Neural cell (in vitro differentiated cells): ENCODE data around the gene TRUB2. TPM values are rescaled to one million over a fixed set of nuclear protein-coding genes. Genes with fewer than 3 reads are reported as not detected.

ENCODE experiments used
- H2AFZ ChIP-seq: fragments of 200-600, 300-800 bp; sonication (generic), shearing (Covaris generic); 2 replicates; pipeline ENCODE4 v1.6.0; 2014; ENCODE audit warnings: low read depth, mild to moderate bottlenecking, antibody characterized with exemption, low read length, moderate library complexity
- H3F3A ChIP-seq: fragments of 200-600 bp; shearing (Covaris generic); 2 replicates; pipeline ENCODE4 v1.6.1; 2016; ENCODE audit warnings: mild to moderate bottlenecking, moderate library complexity, mixed read lengths, antibody characterized with exemption, low read length; ENCODE audit not compliant: insufficient read depth, poor library complexity, severe bottlenecking
- H3K27ac ChIP-seq: fragments of 200-600, 300-800 bp; sonication (generic), shearing (Covaris generic); 2 replicates; pipeline ENCODE4 v1.5.1; 2014; ENCODE audit warnings: mild to moderate bottlenecking, low read length, moderate library complexity
- H3K27me3 ChIP-seq: fragments of 300-800, 200-600 bp; sonication (generic), shearing (Covaris generic); 2 replicates; pipeline ENCODE4 v1.6.0; 2014; ENCODE audit warnings: mild to moderate bottlenecking, low read depth, low read length, moderate library complexity; ENCODE audit not compliant: insufficient read depth
- H3K36me3 ChIP-seq: fragments of 300-800, 200-600 bp; sonication (generic), shearing (Covaris generic); 2 replicates; pipeline ENCODE4 v1.5.1; 2014; ENCODE audit warnings: mild to moderate bottlenecking, antibody characterized with exemption, low read length, moderate library complexity; ENCODE audit not compliant: insufficient read depth
- H3K4me2 ChIP-seq: fragments of 300-800, 200-600 bp; sonication (generic), shearing (Covaris generic); 2 replicates; pipeline ENCODE4 v1.6.0; 2014; ENCODE audit warnings: mild to moderate bottlenecking, low read length
- H3K4me3 ChIP-seq: fragments of 300-800, 200-600 bp; sonication (generic), shearing (Covaris generic); 2 replicates; pipeline ENCODE4 v1.5.1; 2014; ENCODE audit warnings: mild to moderate bottlenecking, low read length, moderate library complexity
- H3K79me2 ChIP-seq: fragments of 200-600 bp; shearing (Covaris generic); replicated peaks from 2 replicates; pipeline ENCODE4 v1.6.0; 2014; ENCODE audit warnings: mild to moderate bottlenecking, low read length, moderate library complexity; ENCODE audit not compliant: insufficient read depth
- H3K9ac ChIP-seq: fragments of 300-800, 200-600 bp; sonication (generic), shearing (Covaris generic); 2 replicates; pipeline ENCODE4 v1.6.1; 2016; ENCODE audit warnings: mild to moderate bottlenecking, low read length, mixed read lengths
- H3K9me2 ChIP-seq: fragments of 200-600 bp; shearing (Covaris generic); 2 replicates; pipeline ENCODE4 v1.6.1; 2016; ENCODE audit warnings: mild to moderate bottlenecking, low read length, mixed read lengths; ENCODE audit not compliant: insufficient read depth
- H3K9me3 ChIP-seq: fragments of 200-600, 300-800 bp; sonication (generic), shearing (Covaris generic); 2 replicates; pipeline ENCODE4 v1.6.1; 2016; ENCODE audit warnings: mild to moderate bottlenecking, mixed run types, low read length, moderate library complexity, mixed read lengths
- H4K20me1 ChIP-seq: fragments of 200-600 bp; shearing (Covaris generic); 2 replicates; pipeline ENCODE4 v1.6.1; 2016; ENCODE audit warnings: mild to moderate bottlenecking, mixed run types; ENCODE audit not compliant: insufficient read depth
- EP300 ChIP-seq: fragments of 450-650 bp; conservative IDR thresholded peaks from 2 replicates; pipeline ENCODE4 v1.6.1; 2014; ENCODE audit warnings: antibody characterized with exemption, mild to moderate bottlenecking, moderate library complexity; ENCODE audit not compliant: poor library complexity, severe bottlenecking
- EZH2 ChIP-seq: fragments of 200-600, 300-800 bp; shearing (Covaris generic), sonication (generic); IDR thresholded peaks from 2 replicates; pipeline ENCODE4 v1.6.1; 2014; ENCODE audit warnings: antibody characterized with exemption, low read length, borderline replicate concordance, mild to moderate bottlenecking; ENCODE audit not compliant: insufficient read depth, poor library complexity, severe bottlenecking
- MXI1 ChIP-seq: fragments of 450-650 bp; conservative IDR thresholded peaks from 2 replicates; pipeline ENCODE4 v1.6.1; 2014; ENCODE audit warnings: antibody characterized with exemption, mild to moderate bottlenecking; ENCODE audit not compliant: poor library complexity, severe bottlenecking
- POLR2AphosphoS5 ChIP-seq: IDR thresholded peaks from 2 replicates; pipeline ENCODE4 v1.6.1; 2012
- RAD21 ChIP-seq: fragments of 450-650 bp; conservative IDR thresholded peaks from 2 replicates; pipeline ENCODE4 v1.6.1; 2014; ENCODE audit warnings: antibody characterized with exemption, mild to moderate bottlenecking, moderate library complexity
- SMC3 ChIP-seq: fragments of 450-650 bp; conservative IDR thresholded peaks from 2 replicates; pipeline ENCODE4 v1.6.1; 2014; ENCODE audit warnings: antibody characterized with exemption, mild to moderate bottlenecking, moderate library complexity; ENCODE audit not compliant: poor library complexity
- TAF1 ChIP-seq: IDR thresholded peaks from 2 replicates; pipeline ENCODE4 v1.6.1; 2012; ENCODE audit warnings: low read depth
- polyA plus RNA-seq: library from polyadenylated mRNA; depleted of rRNA; stranded (reverse); fragments of >200 nt; gene quantifications from 2 replicates; pipeline ENCODE4 v1.2.3, GENCODE V29; 2014
- TF ChIP-seq, protein P1 (sequence below): IDR thresholded peaks from 2 replicates; pipeline ENCODE4 v1.6.1; 2012; ENCODE audit warnings: borderline replicate concordance
- TF ChIP-seq, protein P2 (sequence below): fragments of 450-650 bp; IDR thresholded peaks from 2 replicates; pipeline ENCODE4 v1.5.1; 2014; ENCODE audit warnings: antibody characterized with exemption, mild to moderate bottlenecking, moderate library complexity; ENCODE audit not compliant: poor library complexity, severe bottlenecking

The TRUB2 gene
- polyA plus RNA-seq, 1 donor from 2014 or later, result 22.3 TPM

DNA sequence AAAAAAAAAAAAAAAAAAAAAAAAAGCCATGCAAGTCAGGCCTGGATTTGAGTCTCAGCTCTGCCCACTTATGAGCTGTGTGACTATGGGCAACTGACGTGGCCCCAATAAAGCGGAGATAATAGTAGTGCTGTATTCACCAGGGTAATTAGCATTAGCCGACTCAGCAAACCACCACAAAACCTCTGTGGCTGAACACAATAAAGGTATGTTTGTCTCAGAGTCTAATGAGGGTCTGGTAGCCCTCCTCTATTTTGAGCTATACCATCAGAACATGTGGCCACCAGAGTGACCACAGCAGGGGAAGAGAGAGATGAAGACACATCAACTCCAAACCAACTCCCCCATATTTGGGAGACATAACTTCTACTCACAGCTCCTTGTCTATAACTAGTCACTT, 30.2 kb downstream of the TRUB2 start:
- Histone ChIP-seq H2AFZ (no peak overlapping the region), H3K79me2 (no peaks in the 10 kb centered on the region), H3K9me3 (no peaks in the 10 kb centered on the region), H3K4me3 (no peak overlapping the region), H3K36me3 (peaks cover 4% of the 10 kb centered on the region), H4K20me1 (no peaks in the 10 kb centered on the region), H3K4me2 (no peak overlapping the region), H3K9ac (no peak overlapping the region), H3F3A (no peaks in the 10 kb centered on the region), H3K27me3 (no peaks in the 10 kb centered on the region), H3K9me2 (no peaks in the 10 kb centered on the region), H3K27ac (no peak overlapping the region)
- TF ChIP-seq POLR2AphosphoS5, result no peak
- TF ChIP-seq, protein P1, sequence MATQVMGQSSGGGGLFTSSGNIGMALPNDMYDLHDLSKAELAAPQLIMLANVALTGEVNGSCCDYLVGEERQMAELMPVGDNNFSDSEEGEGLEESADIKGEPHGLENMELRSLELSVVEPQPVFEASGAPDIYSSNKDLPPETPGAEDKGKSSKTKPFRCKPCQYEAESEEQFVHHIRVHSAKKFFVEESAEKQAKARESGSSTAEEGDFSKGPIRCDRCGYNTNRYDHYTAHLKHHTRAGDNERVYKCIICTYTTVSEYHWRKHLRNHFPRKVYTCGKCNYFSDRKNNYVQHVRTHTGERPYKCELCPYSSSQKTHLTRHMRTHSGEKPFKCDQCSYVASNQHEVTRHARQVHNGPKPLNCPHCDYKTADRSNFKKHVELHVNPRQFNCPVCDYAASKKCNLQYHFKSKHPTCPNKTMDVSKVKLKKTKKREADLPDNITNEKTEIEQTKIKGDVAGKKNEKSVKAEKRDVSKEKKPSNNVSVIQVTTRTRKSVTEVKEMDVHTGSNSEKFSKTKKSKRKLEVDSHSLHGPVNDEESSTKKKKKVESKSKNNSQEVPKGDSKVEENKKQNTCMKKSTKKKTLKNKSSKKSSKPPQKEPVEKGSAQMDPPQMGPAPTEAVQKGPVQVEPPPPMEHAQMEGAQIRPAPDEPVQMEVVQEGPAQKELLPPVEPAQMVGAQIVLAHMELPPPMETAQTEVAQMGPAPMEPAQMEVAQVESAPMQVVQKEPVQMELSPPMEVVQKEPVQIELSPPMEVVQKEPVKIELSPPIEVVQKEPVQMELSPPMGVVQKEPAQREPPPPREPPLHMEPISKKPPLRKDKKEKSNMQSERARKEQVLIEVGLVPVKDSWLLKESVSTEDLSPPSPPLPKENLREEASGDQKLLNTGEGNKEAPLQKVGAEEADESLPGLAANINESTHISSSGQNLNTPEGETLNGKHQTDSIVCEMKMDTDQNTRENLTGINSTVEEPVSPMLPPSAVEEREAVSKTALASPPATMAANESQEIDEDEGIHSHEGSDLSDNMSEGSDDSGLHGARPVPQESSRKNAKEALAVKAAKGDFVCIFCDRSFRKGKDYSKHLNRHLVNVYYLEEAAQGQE, result no peak
- TF ChIP-seq TAF1, result no peak
- TF ChIP-seq EZH2, result no peak
- no peak for TF ChIP-seq RAD21
- TF ChIP-seq EP300, result no peak
- no peak for TF ChIP-seq SMC3
- no peak for TF ChIP-seq MXI1

DNA sequence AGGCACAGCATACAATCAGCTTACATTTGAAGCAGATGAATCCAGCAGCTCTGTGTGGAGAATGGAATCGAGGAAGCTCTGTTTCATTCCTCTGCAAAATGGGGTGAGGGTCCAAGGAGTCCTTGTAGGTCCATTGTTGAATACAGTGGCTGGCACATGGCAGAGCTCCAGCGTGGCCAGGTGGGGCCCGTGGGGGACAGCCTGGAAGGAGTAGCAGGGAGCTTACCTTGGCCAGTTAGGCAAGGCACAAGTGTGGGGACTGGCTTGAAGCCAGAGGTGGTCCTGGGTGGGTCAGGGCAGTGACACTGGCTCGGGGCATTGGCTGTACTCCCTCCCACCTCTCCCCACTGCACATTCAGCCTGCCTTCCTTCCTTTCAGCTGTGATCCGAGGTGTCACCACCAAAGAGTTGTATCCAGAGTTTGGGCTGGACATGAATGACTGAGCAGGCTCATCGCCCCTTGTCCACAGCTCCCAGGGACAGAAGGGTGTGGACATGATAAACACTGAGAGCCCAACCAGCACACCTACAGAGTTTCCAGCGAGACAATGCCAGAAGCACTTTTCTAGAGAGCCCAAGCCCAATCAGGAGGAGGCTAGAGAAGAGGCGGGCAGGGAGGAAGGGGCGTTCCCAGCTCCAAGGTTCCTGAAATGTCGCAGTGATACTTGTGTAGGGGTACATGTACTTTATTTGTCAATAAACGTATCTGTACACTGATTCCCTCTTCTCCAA, 33.8 kb downstream of the TRUB2 start:
- H3K9ac ChIP-seq, result no peak overlapping the region
- TF ChIP-seq POLR2AphosphoS5 (no peak), MXI1 (no peak), EP300 (no peak), SMC3 (no peak), EZH2 (no peak), TAF1 (no peak), RAD21 (no peak)
- TF ChIP-seq, protein P2, sequence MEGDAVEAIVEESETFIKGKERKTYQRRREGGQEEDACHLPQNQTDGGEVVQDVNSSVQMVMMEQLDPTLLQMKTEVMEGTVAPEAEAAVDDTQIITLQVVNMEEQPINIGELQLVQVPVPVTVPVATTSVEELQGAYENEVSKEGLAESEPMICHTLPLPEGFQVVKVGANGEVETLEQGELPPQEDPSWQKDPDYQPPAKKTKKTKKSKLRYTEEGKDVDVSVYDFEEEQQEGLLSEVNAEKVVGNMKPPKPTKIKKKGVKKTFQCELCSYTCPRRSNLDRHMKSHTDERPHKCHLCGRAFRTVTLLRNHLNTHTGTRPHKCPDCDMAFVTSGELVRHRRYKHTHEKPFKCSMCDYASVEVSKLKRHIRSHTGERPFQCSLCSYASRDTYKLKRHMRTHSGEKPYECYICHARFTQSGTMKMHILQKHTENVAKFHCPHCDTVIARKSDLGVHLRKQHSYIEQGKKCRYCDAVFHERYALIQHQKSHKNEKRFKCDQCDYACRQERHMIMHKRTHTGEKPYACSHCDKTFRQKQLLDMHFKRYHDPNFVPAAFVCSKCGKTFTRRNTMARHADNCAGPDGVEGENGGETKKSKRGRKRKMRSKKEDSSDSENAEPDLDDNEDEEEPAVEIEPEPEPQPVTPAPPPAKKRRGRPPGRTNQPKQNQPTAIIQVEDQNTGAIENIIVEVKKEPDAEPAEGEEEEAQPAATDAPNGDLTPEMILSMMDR, result no peak
- TF ChIP-seq, protein P1, result no peak
- no peaks in the 10 kb centered on the region for H3K79me2 ChIP-seq
- no peak overlapping the region for H3K4me3 ChIP-seq
- no peak overlapping the region for H3K4me2 ChIP-seq
- H3K27ac ChIP-seq, result no peak overlapping the region
- H3F3A ChIP-seq, result no peaks in the 10 kb centered on the region
- no peaks in the 10 kb centered on the region for H3K9me2 ChIP-seq
- no peaks in the 10 kb centered on the region for H3K9me3 ChIP-seq
- no peaks in the 10 kb centered on the region for H3K27me3 ChIP-seq
- peaks cover 4% of the 10 kb centered on the region for H3K36me3 ChIP-seq
- no peaks in the 10 kb centered on the region for H4K20me1 ChIP-seq
- H2AFZ ChIP-seq, result no peak overlapping the region
